ENCODE measurements around the gene ACSS1. TPM values are rescaled to one million over a fixed set of nuclear protein-coding genes. Genes with fewer than 3 reads are reported as not detected.

ACSS1 gene
- total and polyA plus RNA-seq, 2 of the 8 experiments (the other 6 are each of a cell fraction or from before 2014, with no cell fraction given), result 2.6 to 3.4 TPM

- TF ChIP-seq JUND (IDR thresholded peaks at IDR 0.05; ENCODE audit: low read length) (no peak), SP1 (IDR thresholded peaks at IDR 0.05; ENCODE audit: low read depth, low read length) (no peak), E2F6 (IDR thresholded peaks at IDR 0.05) (no peak), SRF (IDR thresholded peaks at IDR 0.05; ENCODE audit: low read depth, low read length) (no peak), BRCA1 (IDR thresholded peaks at IDR 0.05; ENCODE audit: low read depth, low read length) (no peak), TAF1 (IDR thresholded peaks at IDR 0.05; ENCODE audit: low read depth, low read length) (no peak), TEAD4 (IDR thresholded peaks at IDR 0.05; ENCODE audit: low read depth, low read length) (no peak), TCF12 (IDR thresholded peaks at IDR 0.05; ENCODE audit: low read depth, low read length) (no peak), BACH1 (IDR thresholded peaks at IDR 0.05; ENCODE audit: low read length) (no peak), POLR2AphosphoS5 (IDR thresholded peaks at IDR 0.05; ENCODE audit: low read depth, low read length) (no peak)
These were observed 39.1 kb downstream of the ACSS1 start (continued) for GRCh38 chr20:25018841-25019240.
